GM03348 (cell line): Measurements from ENCODE around the gene THUMPD3.

Experiments
- DNase-seq: peaks from one replicate; pipeline ENCODE4 v3.0.0; 2012; ENCODE audit warnings: low spot score

Gene THUMPD3, protein sequence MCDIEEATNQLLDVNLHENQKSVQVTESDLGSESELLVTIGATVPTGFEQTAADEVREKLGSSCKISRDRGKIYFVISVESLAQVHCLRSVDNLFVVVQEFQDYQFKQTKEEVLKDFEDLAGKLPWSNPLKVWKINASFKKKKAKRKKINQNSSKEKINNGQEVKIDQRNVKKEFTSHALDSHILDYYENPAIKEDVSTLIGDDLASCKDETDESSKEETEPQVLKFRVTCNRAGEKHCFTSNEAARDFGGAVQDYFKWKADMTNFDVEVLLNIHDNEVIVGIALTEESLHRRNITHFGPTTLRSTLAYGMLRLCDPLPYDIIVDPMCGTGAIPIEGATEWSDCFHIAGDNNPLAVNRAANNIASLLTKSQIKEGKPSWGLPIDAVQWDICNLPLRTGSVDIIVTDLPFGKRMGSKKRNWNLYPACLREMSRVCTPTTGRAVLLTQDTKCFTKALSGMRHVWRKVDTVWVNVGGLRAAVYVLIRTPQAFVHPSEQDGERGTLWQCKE

GRCh38 chr3:9362731-9363530 lies at the start of gene THUMPD3:
Gene THUMPD3, plus strand, starts transcription at chr3:9363054. Its CDS starts 2,015 bp downstream, at chr3:9365069.
- DNase-seq, result peak; percentile 92

GRCh38 chr3:9314796-9315195 lies 48.1 kb upstream of the THUMPD3 start:
- DNase-seq, result no peak

DNA sequence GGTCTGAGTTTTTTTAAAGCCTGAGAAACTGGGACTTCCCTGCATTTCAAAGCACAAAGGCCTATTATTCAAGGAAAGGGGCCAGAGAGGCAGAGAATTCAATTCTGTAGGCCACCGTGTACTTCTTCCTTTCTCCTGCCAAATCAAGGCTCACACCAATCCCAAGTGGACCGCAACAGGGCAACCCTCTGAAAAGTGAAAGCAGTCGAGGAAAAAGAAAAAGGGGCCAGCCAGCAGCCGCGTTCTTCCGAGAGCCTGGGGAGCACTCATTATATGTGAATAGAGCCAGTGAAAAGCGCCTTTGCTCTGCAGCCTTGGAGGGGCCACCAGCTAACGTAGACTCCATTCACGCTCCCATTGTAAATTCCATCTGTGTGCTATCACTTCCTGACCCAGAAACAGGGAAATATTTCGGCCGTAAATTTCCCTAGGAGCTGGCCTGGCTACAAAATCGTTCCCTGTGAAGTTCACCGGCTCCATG lies 45.9 kb upstream of the THUMPD3 start:
- peak; percentile 76 for DNase-seq

DNA sequence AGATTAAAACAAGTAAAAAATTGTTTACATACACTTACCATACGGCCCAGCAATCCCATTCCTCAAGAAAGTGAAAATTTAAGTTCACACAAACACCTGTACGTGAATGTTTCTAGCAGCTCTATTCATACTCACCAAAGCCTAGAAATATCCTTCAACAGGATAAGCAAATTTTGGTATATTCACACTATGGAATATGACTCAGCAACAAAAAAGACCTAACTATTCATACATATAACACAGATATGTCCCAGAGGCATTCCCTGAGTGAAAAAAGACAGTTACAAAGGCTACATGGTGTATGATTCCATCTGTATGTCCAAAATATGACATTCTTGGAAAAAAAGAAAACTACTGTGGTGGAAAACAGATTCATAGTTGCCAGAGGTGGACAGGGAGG lies 40.1 kb upstream of the THUMPD3 start:
- DNase-seq, result no peak

- no peak for DNase-seq
These were observed 37.9 kb upstream of the THUMPD3 start for GRCh38 chr3:9324944-9325343.

DNA sequence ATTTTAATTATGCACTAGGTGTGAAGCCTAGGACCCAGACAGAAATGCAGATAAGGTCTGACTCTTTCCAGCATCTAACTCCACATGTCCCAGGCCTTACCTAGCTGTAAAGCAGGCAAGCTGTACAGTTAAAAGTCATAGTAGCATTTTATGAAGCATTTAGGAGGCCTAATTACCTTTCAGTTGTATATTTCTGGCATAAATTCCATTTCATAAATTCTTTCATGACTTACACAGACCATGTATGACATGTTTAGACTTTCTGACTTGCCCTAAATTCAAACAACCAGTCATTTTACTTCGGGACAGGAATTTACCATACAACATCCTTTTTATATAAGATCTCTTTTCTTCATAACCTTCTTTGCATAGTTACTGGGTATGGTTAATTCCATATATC lies 35.3 kb upstream of the THUMPD3 start:
- DNase-seq, result no peak

GRCh38 chr3:9330166-9330703 lies 32.6 kb upstream of the THUMPD3 start:
- no peak for DNase-seq

- no peak for DNase-seq
These were observed 31.7 kb upstream of the THUMPD3 start for GRCh38 chr3:9331171-9331570.

GRCh38 chr3:9332250-9333030 lies 30.4 kb upstream of the THUMPD3 start:
- DNase-seq, result no peak

DNA sequence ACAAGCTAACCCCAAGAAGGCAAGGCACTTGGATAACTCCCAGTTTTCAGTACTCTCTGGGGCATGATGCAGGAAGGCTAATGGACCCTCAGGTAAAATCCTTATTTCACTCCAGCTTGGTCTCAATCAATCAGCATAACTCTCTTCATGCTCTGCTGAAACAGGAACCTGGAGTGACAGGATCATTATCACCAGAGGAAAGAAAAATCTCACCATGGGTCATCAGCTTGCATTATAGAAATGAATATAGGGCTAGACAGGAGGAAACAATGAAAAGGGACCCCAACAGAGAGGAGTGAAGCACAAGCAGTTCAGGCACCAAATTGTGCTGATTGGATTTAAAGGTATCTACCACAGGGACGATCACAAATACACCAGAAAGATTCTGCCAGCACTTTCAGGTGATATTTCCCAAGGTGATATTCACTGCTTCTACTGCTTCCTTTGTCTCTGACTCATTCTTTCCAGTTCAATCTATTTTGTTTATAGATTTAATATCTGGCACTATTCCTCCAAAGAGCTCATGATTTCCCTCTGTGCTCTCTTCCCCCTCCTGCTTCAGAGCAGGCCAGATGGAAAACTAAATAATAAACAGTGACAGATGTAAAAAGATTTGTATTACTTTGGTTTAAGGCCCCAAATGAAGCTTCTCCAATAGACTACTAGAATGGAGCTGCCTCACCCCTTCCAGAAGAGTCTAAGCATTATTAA lies 22.9 kb upstream of the THUMPD3 start:
- DNase-seq, result no peak

- peak; percentile 60 for DNase-seq
These were observed 22.4 kb upstream of the THUMPD3 start for GRCh38 chr3:9340472-9340902.

DNA sequence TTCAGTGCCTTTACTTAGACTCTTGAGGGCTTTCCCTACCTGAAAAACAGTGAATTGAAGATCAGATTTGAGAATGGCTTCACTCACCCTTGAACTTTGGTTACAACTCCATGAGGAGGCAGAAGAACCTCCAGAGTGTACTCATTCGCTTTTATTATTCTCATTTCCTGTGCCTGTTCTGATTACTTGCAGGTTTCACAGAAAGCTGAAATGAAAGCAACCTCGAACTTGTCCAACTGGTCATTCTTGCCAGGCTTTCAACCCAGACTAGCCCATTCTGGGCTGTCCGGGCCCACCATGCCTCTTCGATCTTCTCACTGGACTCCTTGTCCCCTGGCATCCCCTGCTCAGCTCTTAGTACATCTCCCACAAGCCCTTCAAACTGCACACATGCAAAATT lies 20.2 kb upstream of the THUMPD3 start:
- DNase-seq, result no peak

DNA sequence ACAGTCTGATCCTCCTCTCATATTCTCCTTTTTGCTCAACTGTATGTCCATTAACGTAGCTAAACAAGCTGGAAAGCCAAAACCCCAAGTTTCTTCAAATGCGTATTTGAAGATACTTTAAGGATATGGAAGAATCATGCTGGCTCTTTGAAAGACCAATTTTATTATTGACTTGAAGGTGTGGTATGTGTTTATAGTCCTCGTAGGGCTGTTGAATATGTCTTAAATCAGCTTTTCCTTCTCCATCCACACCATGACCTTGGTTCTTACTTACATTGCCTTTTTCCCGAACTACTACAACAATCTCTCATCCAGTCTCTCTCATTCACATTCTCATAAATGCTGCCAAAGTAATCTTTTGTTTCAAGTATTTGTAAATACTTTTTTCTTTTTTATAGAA lies 19.7 kb upstream of the THUMPD3 start:
- DNase-seq, result no peak

- no peak for DNase-seq
These were observed 17.8 kb upstream of the THUMPD3 start for GRCh38 chr3:9345041-9345440.

- no peak for DNase-seq
These were observed 16.7 kb upstream of the THUMPD3 start for GRCh38 chr3:9346141-9346540.

DNA sequence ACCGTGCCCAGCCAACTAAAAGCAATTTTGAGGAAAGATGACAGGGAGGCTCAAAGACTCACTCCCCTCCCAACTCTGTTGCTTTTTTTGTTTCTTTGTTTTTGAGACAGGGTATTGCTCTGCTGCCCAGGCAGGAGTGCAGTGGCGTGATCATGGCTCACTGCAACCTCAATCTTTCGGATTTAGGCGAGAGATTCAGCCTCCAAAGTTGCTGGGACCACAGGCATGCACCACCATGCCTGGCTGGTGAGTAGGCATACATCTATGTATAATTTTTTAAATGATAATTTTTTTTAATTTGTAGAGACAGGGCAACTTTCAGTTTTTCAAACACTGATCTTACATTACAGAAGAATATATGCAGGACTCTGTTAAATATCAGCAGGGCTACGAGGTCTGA lies 15.8 kb upstream of the THUMPD3 start:
- DNase-seq, result no peak

- peak; percentile 75 for DNase-seq
These were observed 15.0 kb upstream of the THUMPD3 start for GRCh38 chr3:9347887-9348286.

GRCh38 chr3:9349321-9350117 lies 13.3 kb upstream of the THUMPD3 start:
- DNase-seq, result peak; percentile 64

DNA sequence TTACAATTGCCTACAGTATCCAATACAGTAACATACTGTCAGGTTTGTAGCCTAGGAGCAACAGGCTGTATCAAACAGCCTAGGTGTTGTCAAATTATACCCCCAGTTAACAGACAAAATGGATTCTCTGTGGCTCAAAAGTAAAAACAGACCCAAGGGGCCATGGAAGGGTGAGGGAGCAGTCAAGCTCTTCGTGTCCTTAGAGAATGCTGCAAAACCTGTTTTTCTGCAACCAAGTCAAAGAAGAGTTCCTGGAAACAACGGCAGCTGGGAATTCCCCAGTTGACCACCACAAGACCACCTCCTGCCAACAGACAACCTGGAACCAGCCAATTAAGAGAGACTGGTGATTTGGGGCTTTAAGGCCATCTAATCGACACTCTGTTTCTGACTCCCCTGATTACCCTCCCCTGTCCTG lies 11.1 kb upstream of the THUMPD3 start:
- no peak for DNase-seq
